ENCODE results near the gene DNAJB9. TPM values are rescaled to one million over a fixed set of nuclear protein-coding genes. Genes with fewer than 3 reads are reported as not detected.

DNAJB9 gene
- total RNA-seq, 1 experiment from 2014 or later = 22.0 TPM

DNA sequence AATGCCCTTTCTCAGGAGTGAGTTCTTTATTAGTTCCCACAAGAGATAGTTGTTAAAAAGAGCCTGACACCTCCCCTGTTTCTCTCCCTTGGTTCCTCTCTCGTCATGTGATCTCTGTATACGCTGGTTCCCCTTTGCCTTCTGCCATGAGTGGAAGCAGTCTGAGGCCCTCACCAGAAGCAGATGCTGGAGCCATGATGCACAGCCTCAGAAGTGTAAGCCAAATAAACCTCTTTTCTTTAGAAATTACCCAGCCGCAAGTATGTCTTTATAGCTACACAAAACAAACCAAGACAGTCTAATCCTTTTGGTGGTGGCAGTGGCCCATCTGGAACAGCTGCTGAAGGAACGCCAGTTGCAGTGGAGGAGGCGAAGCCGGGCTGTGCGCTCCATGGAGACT is 9.3 kb downstream of the DNAJB9 start:
- H3K4me3 ChIP-seq (ENCODE audit: low read depth, low read length) = no peak overlapping the region
- H3K36me3 ChIP-seq (ENCODE audit: control insufficient read depth, insufficient read depth, low read length) = peaks cover 7% of the 10 kb centered on the region
- H3K36me3 Mint-ChIP-seq (ENCODE audit: insufficient read depth, unreplicated experiment) = peaks cover 21% of the 10 kb centered on the region
- TF ChIP-seq, protein P1, sequence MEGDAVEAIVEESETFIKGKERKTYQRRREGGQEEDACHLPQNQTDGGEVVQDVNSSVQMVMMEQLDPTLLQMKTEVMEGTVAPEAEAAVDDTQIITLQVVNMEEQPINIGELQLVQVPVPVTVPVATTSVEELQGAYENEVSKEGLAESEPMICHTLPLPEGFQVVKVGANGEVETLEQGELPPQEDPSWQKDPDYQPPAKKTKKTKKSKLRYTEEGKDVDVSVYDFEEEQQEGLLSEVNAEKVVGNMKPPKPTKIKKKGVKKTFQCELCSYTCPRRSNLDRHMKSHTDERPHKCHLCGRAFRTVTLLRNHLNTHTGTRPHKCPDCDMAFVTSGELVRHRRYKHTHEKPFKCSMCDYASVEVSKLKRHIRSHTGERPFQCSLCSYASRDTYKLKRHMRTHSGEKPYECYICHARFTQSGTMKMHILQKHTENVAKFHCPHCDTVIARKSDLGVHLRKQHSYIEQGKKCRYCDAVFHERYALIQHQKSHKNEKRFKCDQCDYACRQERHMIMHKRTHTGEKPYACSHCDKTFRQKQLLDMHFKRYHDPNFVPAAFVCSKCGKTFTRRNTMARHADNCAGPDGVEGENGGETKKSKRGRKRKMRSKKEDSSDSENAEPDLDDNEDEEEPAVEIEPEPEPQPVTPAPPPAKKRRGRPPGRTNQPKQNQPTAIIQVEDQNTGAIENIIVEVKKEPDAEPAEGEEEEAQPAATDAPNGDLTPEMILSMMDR (IDR thresholded peaks at IDR 0.05; ENCODE audit: insufficient read depth in 1 of 2, low read depth in 1 of 2, low read length in 1 of 2, severe bottlenecking in 1 of 2, unreplicated experiment in 1 of 2) = no peak
- peaks cover 35% of the 10 kb centered on the region for H3K9me3 Mint-ChIP-seq (ENCODE audit: unreplicated experiment)
- peaks cover 30% of the 10 kb centered on the region for H3K9me3 ChIP-seq
- no peaks in the 10 kb centered on the region for H3K27me3 Mint-ChIP-seq (ENCODE audit: insufficient read depth, unreplicated experiment)
- no peak overlapping the region for H3K4me3 Mint-ChIP-seq (ENCODE audit: unreplicated experiment)
- intact Hi-C loops (cut with micrococcal nuclease; ENCODE audit: unreplicated experiment) = no loop called here
- H3K27ac Mint-ChIP-seq (ENCODE audit: unreplicated experiment) = peak overlapping the region; percentile 11
- ChIA-PET POLR2A (interaction anchor here (0.7 kb wide), 1 partner anchor 9 kb away, joined by 3 read pairs; the partner anchor contains the start of genes DNAJB9 and THAP5), CTCF (no interaction called here)
- peaks cover 37% of the 10 kb centered on the region for H3K4me1 Mint-ChIP-seq (ENCODE audit: low read depth, unreplicated experiment)
- H3K27me3 ChIP-seq (replicated peaks; ENCODE audit: control insufficient read depth, insufficient read depth, low read length) = no peaks in the 10 kb centered on the region
- H3K4me1 ChIP-seq = peaks cover 33% of the 10 kb centered on the region
- no peak for DNase-seq
- no TSS peak for BruUV-seq (replicated peaks)

DNA sequence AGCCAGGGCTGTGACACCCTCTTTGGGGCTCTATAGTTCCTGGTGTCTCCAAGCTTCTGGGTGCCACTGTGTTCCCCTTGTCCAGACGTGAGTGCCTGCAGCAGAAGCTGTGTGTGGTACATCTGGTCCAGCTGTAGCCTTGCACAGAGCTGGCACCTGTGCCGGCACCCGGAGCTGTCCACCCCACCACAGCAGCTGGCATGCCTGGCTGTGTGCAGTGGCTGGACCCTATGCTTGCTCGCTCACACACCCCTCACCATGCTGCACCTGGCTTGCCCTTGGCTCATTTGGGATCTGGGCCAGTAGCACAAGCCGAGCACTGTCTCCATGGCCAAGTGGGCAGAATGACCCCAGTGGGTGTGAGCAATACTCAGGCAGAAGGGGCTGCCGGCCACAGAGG is 10.6 kb downstream of the DNAJB9 start:
- Mint-ChIP-seq H3K4me1 (ENCODE audit: low read depth, unreplicated experiment) (peaks cover 37% of the 10 kb centered on the region), H3K9me3 (ENCODE audit: unreplicated experiment) (peaks cover 35% of the 10 kb centered on the region), H3K27me3 (ENCODE audit: insufficient read depth, unreplicated experiment) (no peaks in the 10 kb centered on the region), H3K27ac (ENCODE audit: unreplicated experiment) (no peak overlapping the region), H3K36me3 (ENCODE audit: insufficient read depth, unreplicated experiment) (peaks cover 12% of the 10 kb centered on the region), H3K4me3 (ENCODE audit: unreplicated experiment) (no peak overlapping the region)
- POLR2A ChIA-PET = no interaction called here
- TF ChIP-seq, protein P1 (IDR thresholded peaks at IDR 0.05; ENCODE audit: insufficient read depth in 1 of 2, low read depth in 1 of 2, low read length in 1 of 2, severe bottlenecking in 1 of 2, unreplicated experiment in 1 of 2) = no peak
- no TSS peak for BruUV-seq (replicated peaks)
- Histone ChIP-seq H3K27me3 (replicated peaks; ENCODE audit: control insufficient read depth, insufficient read depth, low read length) (no peaks in the 10 kb centered on the region), H3K4me3 (ENCODE audit: low read depth, low read length) (no peak overlapping the region), H3K36me3 (ENCODE audit: control insufficient read depth, insufficient read depth, low read length) (peaks cover 7% of the 10 kb centered on the region), H3K4me1 (peaks cover 32% of the 10 kb centered on the region), H3K9me3 (peaks cover 30% of the 10 kb centered on the region)
- intact Hi-C loops (cut with micrococcal nuclease; ENCODE audit: unreplicated experiment) = loop anchor here (10.0 kb wide), 1 partner anchor 155 kb away; no protein-coding TSS in a partner anchor
- DNase-seq = no peak
- CTCF ChIA-PET = no interaction called here

DNA sequence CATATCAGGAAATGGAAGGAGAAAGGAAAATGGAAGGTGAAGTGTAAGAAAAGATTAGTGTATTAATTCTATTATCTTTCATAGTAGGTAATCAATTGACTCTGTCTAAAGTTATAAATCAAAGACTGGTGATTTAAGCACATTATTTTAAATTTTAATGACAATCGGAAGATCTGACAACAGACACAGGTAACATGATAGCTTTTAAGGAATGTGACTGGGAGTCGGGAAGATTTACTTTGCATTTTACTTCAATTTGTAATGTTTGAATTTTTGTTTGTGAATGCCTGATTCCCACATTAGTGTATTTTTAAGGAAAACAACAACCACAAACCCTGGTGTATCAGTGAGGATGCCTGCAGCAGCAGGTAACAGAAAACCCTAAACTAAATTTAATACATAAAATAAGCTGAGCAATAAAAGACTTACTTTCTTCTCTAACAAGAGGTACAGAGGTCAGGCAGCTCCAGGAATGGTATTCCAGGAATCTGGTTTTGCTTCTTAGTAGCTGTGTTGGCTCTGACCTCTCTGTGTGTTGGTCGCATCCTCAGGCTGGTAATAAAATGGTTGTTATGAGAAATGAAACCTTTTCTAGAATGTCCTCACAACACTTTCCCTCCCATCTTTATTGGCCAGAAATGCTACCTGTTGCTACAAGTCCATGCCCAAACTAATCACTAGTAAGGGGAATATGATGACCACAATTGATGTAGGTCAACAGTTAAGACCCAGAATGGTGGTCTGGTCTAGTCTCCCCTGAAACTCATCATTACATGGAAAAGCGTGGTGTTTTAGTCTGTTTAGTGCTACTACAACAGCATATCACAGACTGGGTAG is 12.2 kb downstream of the DNAJB9 start:
- peak overlapping the region; percentile 97 for H3K27ac Mint-ChIP-seq (ENCODE audit: unreplicated experiment)
- H3K4me3 Mint-ChIP-seq (ENCODE audit: unreplicated experiment) = peak overlapping the region; percentile 44
- intact Hi-C loops (cut with micrococcal nuclease; ENCODE audit: unreplicated experiment) = loop anchor here (1.0 to 10.0 kb wide), 4 partner anchors 8 to 153 kb away; partner anchors contain the start of gene PNPLA8
- Histone ChIP-seq H3K9me3 (peaks cover 30% of the 10 kb centered on the region), H3K36me3 (ENCODE audit: control insufficient read depth, insufficient read depth, low read length) (peaks cover 7% of the 10 kb centered on the region), H3K4me1 (peaks cover 26% of the 10 kb centered on the region), H3K27me3 (replicated peaks; ENCODE audit: control insufficient read depth, insufficient read depth, low read length) (no peaks in the 10 kb centered on the region), H3K4me3 (ENCODE audit: low read depth, low read length) (no peak overlapping the region)
- TF ChIP-seq, protein P1 (IDR thresholded peaks at IDR 0.05; ENCODE audit: insufficient read depth in 1 of 2, low read depth in 1 of 2, low read length in 1 of 2, severe bottlenecking in 1 of 2, unreplicated experiment in 1 of 2) = no peak
- H3K27me3 Mint-ChIP-seq (ENCODE audit: insufficient read depth, unreplicated experiment) = no peaks in the 10 kb centered on the region
- H3K4me1 Mint-ChIP-seq (ENCODE audit: low read depth, unreplicated experiment) = peaks cover 36% of the 10 kb centered on the region
- BruUV-seq (replicated peaks) = TSS peak; percentile 91
- ChIA-PET CTCF (interaction anchor here (0.6 to 1.2 kb wide), 2 partner anchors 11 to 12 kb away, joined by 3 to 4 read pairs; partner anchors contain the start of genes DNAJB9 and THAP5), POLR2A (interaction anchor here (0.7 to 1.3 kb wide), 3 partner anchors 12 to 1507 kb away, joined by 3 to 8 read pairs (median 7); partner anchors contain the start of genes DNAJB9, PNPLA8 and THAP5)
- peak; percentile 82 to 89 for DNase-seq
- peaks cover 12% of the 10 kb centered on the region for H3K36me3 Mint-ChIP-seq (ENCODE audit: insufficient read depth, unreplicated experiment)
- peaks cover 44% of the 10 kb centered on the region for H3K9me3 Mint-ChIP-seq (ENCODE audit: unreplicated experiment)
